GM18520 (cell line): ENCODE results near the gene SNX5.
"Not testable (repeated sequence)": the region's sequence is repeated elsewhere in the genome, so short reads cannot be mapped to it uniquely, and the experiment has no call there.

ENCODE experiments used
- ATAC-seq: cut with Tn5 transposase; IDR thresholded peaks from one replicate; pipeline ENCODE4 v1.9.1; 2021; ENCODE audit not compliant: unreplicated experiment

The SNX5 gene

GRCh38 chr20:17960927-17961586 is 7.5 kb downstream of the SNX5 start:
- no peak for ATAC-seq

- ATAC-seq: not testable (repeated sequence)
These were observed 8.2 kb downstream of the SNX5 start for GRCh38 chr20:17960400-17960885.

GRCh38 chr20:17959257-17959627 is 9.4 kb downstream of the SNX5 start:
- no peak for ATAC-seq

- ATAC-seq: no peak
These were observed 10.0 kb downstream of the SNX5 start for GRCh38 chr20:17958373-17959256.

GRCh38 chr20:17957505-17958363 is 10.9 kb downstream of the SNX5 start:
- ATAC-seq: no peak

GRCh38 chr20:17956099-17956685 is 12.4 kb downstream of the SNX5 start:
- no peak for ATAC-seq

GRCh38 chr20:17955302-17955701 is 13.3 kb downstream of the SNX5 start:
- no peak for ATAC-seq

- ATAC-seq: no peak
These were observed 14.7 kb downstream of the SNX5 start for GRCh38 chr20:17953935-17954334.

- no peak for ATAC-seq
These were observed 15.6 kb downstream of the SNX5 start for GRCh38 chr20:17952692-17953684.

- no peak for ATAC-seq
These were observed 17.3 kb downstream of the SNX5 start for GRCh38 chr20:17951323-17951722.

- ATAC-seq: no peak
These were observed 17.9 kb downstream of the SNX5 start for GRCh38 chr20:17950670-17951069.

GRCh38 chr20:17949899-17950298 is 18.7 kb downstream of the SNX5 start:
- ATAC-seq: no peak

GRCh38 chr20:17948442-17948841 is 20.2 kb downstream of the SNX5 start:
- ATAC-seq: no peak

- ATAC-seq: no peak
These were observed 21.1 kb downstream of the SNX5 start for GRCh38 chr20:17947474-17947815.

- no peak for ATAC-seq
These were observed 21.8 kb downstream of the SNX5 start for GRCh38 chr20:17946572-17947473.

GRCh38 chr20:17946040-17946439 is 22.6 kb downstream of the SNX5 start:
- ATAC-seq: no peak

GRCh38 chr20:17944854-17945474 is 23.6 kb downstream of the SNX5 start:
- ATAC-seq: no peak

- ATAC-seq: peak; percentile 72
These were observed 25.3 kb downstream of the SNX5 start for GRCh38 chr20:17943343-17943742.
